ENCODE results near the gene NEXMIF. TPM values are rescaled to one million over a fixed set of nuclear protein-coding genes. Genes with fewer than 3 reads are reported as not detected.
"Not testable (repeated sequence)": the region's sequence is repeated elsewhere in the genome, so short reads cannot be mapped to it uniquely, and the experiment has no call there.

Gene NEXMIF
- total RNA-seq, 1 experiment from 2014 or later = not detected

DNA sequence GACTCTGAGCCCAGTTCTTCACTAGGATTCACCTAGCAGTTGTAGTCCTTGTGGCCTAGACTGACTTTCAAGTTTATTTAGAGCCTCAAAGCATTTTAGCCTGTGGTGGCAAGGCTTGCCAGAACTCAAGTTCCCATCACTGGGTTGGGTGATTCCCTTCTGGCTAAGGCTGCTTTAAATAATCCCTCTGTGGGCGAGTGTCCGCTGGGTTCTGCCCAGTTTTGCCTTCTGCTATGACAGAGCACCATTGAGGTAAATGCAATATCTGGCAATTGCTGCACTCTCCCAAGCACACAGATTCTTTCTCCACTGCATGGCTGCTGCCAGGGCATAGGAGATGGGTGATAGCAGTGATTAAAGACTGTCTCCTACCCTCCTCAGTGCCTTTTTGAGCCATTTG, 220.0 kb downstream of the NEXMIF start:
- H3K9me3 ChIP-seq (ENCODE audit: control insufficient read depth, insufficient read depth, low read depth, low read length) = no peaks in the 10 kb centered on the region
- H3K27ac ChIP-seq (ENCODE audit: low read length) = no peak overlapping the region
- no peaks in the 10 kb centered on the region for H3K36me3 ChIP-seq (ENCODE audit: control insufficient read depth, insufficient read depth, low read length)
- intact Hi-C loops (cut with micrococcal nuclease; ENCODE audit: unreplicated experiment) = no loop called here
- BruUV-seq (replicated peaks) = no TSS peak
- ChIA-PET POLR2A (interaction anchor here (0.7 kb wide), 1 partner anchor 82 kb away, joined by 3 read pairs; no protein-coding TSS in a partner anchor), CTCF (no interaction called here)
- no peaks in the 10 kb centered on the region for H3K4me1 ChIP-seq (ENCODE audit: control insufficient read depth, insufficient read depth, low read length)
- no peak overlapping the region for H3K4me3 ChIP-seq (ENCODE audit: low read depth in 2 of 2, low read length in 2 of 2)
- in situ Hi-C loops (cut with HindIII; ENCODE audit: low pct_unique_long_range_greater_than_20kb, low sequenced_read_pairs) = no loop called here
- no peaks in the 10 kb centered on the region; the same call in 1 of the 2 replicates for H3K27me3 ChIP-seq (ENCODE audit: control insufficient read depth, insufficient read depth, low read length)
- ATAC-seq = no peak
- TF ChIP-seq, protein P1, sequence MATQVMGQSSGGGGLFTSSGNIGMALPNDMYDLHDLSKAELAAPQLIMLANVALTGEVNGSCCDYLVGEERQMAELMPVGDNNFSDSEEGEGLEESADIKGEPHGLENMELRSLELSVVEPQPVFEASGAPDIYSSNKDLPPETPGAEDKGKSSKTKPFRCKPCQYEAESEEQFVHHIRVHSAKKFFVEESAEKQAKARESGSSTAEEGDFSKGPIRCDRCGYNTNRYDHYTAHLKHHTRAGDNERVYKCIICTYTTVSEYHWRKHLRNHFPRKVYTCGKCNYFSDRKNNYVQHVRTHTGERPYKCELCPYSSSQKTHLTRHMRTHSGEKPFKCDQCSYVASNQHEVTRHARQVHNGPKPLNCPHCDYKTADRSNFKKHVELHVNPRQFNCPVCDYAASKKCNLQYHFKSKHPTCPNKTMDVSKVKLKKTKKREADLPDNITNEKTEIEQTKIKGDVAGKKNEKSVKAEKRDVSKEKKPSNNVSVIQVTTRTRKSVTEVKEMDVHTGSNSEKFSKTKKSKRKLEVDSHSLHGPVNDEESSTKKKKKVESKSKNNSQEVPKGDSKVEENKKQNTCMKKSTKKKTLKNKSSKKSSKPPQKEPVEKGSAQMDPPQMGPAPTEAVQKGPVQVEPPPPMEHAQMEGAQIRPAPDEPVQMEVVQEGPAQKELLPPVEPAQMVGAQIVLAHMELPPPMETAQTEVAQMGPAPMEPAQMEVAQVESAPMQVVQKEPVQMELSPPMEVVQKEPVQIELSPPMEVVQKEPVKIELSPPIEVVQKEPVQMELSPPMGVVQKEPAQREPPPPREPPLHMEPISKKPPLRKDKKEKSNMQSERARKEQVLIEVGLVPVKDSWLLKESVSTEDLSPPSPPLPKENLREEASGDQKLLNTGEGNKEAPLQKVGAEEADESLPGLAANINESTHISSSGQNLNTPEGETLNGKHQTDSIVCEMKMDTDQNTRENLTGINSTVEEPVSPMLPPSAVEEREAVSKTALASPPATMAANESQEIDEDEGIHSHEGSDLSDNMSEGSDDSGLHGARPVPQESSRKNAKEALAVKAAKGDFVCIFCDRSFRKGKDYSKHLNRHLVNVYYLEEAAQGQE (IDR thresholded peaks at IDR 0.05; ENCODE audit: insufficient read depth in 1 of 2, low read depth in 2 of 2, low read length in 1 of 2) = no peak
- no peak for TF ChIP-seq CTCF (IDR thresholded peaks at IDR 0.05)
- TF ChIP-seq TCF7L2 (IDR thresholded peaks at IDR 0.05; ENCODE audit: low read depth, low read length) = no peak
- DNase-seq (ENCODE audit: low read depth, low spot score) = no peak

DNA sequence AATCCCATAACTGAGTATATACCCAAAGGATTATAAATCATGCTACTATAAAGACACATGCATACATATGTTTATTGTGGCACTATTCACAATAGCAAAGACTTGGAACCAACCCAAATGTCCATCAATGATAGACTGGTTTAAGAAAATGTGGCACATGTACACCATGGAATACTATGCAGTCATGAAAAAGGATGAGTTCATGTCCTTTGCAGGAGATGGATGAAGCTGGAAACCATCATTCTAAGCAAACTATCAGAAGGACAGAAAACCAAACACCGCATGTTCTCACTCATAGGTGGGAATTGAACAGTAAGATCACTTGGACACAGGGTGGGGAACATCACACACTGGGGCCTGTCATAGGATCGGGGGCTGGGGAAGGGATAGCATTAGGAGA, 223.9 kb downstream of the NEXMIF start:
- H3K27me3 ChIP-seq (ENCODE audit: control insufficient read depth, insufficient read depth, low read length); in situ Hi-C loops (cut with HindIII; ENCODE audit: low pct_unique_long_range_greater_than_20kb, low sequenced_read_pairs); H3K4me1 ChIP-seq (ENCODE audit: control insufficient read depth, insufficient read depth, low read length); CTCF ChIA-PET; ATAC-seq; DNase-seq (ENCODE audit: low read depth, low spot score); intact Hi-C loops (cut with micrococcal nuclease; ENCODE audit: unreplicated experiment); BruUV-seq (replicated peaks); H3K27ac ChIP-seq (ENCODE audit: low read length); H3K9me3 ChIP-seq (ENCODE audit: control insufficient read depth, insufficient read depth, low read depth, low read length); H3K4me3 ChIP-seq (ENCODE audit: low read depth in 2 of 2, low read length in 2 of 2); H3K36me3 ChIP-seq (ENCODE audit: control insufficient read depth, insufficient read depth, low read length); POLR2A ChIA-PET: not testable (repeated sequence)

DNA sequence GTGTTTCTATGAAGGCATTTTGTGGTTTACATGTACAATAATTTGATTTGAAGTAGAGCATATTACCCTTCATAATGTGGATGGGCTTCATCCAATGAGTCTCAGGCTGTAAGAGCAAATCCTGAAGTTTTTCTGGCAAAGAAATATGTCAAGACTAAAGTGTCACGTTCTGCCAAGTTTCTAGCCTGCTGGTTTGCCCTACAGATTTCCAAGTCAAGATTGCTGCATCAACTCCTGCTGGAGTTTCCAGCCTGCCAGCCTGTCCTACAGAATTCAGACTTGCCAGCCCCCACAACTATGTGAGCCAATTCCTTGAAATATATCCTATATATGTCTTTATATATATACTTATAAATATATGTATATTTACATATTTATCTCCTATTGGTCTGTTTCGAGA, 240.8 kb downstream of the NEXMIF start:
- Histone ChIP-seq H3K4me1 (ENCODE audit: control insufficient read depth, insufficient read depth, low read length) (no peaks in the 10 kb centered on the region), H3K36me3 (ENCODE audit: control insufficient read depth, insufficient read depth, low read length) (no peaks in the 10 kb centered on the region), H3K9me3 (ENCODE audit: control insufficient read depth, insufficient read depth, low read depth, low read length) (no peaks in the 10 kb centered on the region), H3K4me3 (ENCODE audit: low read depth in 2 of 2, low read length in 2 of 2) (no peak overlapping the region), H3K27me3 (ENCODE audit: control insufficient read depth, insufficient read depth, low read length) (no peaks in the 10 kb centered on the region), H3K27ac (ENCODE audit: low read length) (no peak overlapping the region)
- no peak for ATAC-seq
- ChIA-PET POLR2A (no interaction called here), CTCF (no interaction called here)
- DNase-seq (ENCODE audit: low read depth, low spot score) = no peak
- intact Hi-C loops (cut with micrococcal nuclease; ENCODE audit: unreplicated experiment) = no loop called here
- in situ Hi-C loops (cut with HindIII; ENCODE audit: low pct_unique_long_range_greater_than_20kb, low sequenced_read_pairs) = no loop called here
- no TSS peak for BruUV-seq (replicated peaks)
- TF ChIP-seq, protein P1 (IDR thresholded peaks at IDR 0.05; ENCODE audit: insufficient read depth in 1 of 2, low read depth in 2 of 2, low read length in 1 of 2) = no peak
- TF ChIP-seq SIN3A (IDR thresholded peaks at IDR 0.05; ENCODE audit: borderline replicate concordance, insufficient read depth, low read depth, low read length) (no peak), TCF7L2 (IDR thresholded peaks at IDR 0.05; ENCODE audit: low read depth, low read length) (no peak), CTCF (IDR thresholded peaks at IDR 0.05) (no peak), POLR2AphosphoS5 (IDR thresholded peaks at IDR 0.05; ENCODE audit: low read depth, low read length) (no peak)
